GM04504 (cell line): Measurements from ENCODE around the gene FHIT.
"Not testable (repeated sequence)": the region's sequence is repeated elsewhere in the genome, so short reads cannot be mapped to it uniquely, and the experiment has no call there.

Experiments used
- DNase-seq: peaks from one replicate; pipeline ENCODE4 v3.0.0-alpha.2; 2012; ENCODE audit warnings: low read depth

Gene FHIT

DNA sequence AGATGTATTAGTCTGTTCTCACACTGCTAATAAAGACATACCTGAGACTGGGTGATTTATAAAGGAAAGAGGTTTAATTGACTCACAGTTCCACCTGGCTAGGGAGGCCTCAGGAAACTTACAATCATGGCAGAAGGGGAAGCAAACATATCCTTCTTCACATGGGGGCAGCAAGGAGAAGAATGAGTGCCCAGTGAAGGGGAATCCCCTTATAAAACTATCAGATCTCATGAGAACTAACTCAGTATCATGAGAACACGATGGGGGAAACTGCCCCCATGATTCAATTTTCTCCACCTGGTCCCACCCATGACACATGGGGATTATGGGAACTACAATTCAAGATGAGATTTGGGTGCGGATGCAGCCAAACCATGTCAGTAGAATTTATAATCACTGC is 1316.7 kb downstream of the FHIT start:
- DNase-seq: not testable (repeated sequence)

DNA sequence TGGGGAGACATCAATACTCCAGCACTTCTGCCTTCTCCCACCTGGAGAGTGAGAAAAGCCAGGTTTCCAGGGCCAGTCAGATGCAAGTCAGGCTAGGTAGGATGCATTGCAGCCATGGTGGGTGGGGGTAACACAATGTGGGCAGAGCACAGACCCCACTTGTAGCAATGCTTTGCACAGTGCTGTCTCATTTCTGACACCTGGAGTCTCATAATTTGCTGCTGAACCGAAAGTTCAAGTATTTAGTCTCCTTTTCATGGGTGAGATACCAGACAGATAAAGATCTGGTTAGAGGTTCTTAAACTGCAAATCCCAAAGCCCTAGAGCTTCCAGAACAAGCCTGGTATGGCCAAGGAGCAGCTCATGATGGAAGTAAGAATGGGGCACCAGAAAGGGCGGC is 1321.1 kb downstream of the FHIT start:
- no peak for DNase-seq

DNA sequence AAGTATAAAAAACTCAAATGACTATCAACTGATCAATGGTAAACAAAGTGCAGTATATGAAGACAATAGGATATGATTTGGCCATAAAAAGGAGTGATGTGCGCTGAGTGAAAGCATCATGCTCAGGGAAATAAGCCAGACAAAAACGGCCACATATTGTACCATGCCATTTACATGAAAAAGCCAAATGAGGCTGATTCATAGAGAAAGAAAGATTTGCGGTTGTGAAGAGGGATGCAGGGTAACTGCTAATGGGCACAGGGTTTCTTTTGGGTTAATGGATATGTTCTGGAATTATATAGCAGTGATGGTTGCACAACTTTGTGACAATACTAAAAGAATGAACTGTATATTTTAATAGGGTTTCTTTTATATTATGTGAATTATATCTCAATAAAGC is 1324.2 kb downstream of the FHIT start:
- no peak for DNase-seq

DNA sequence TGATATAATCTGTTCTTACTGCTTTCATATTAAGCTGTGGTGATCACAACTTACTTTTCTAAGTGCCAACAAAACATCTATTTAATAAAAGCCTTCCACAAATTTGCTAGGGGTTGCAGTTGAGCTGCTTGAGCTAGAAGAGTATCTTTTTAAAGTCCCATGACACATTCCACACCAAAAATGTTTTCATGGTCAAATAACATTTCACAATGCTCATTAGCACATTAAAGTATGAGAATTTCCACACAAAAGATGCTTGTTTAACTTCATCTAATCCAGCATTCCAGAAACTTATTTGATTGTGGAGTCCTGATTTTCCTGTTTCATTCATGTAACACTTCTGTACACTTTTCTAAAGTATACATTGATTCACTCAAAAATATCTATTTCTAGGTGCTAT is 1325.3 kb downstream of the FHIT start:
- DNase-seq: no peak

DNA sequence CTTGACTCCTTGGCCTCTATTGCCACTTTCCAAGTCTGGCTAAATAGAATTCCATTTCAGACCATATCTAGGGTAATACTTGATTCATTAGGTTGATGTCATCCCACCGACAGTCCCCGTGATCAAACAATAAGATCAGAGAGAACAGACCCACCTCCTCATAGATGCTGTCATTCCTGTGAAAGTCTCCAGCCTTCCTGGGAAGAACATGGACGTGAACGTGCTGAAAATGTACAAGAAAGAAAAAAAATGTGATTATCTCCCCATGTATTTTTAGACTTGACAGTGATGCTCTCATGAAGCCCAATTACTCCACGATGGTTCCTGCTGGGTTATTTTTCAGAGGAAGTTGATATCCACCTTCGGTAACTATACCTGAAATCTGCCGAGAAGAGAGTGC is 1329.1 kb downstream of the FHIT start:
- DNase-seq: no peak

DNA sequence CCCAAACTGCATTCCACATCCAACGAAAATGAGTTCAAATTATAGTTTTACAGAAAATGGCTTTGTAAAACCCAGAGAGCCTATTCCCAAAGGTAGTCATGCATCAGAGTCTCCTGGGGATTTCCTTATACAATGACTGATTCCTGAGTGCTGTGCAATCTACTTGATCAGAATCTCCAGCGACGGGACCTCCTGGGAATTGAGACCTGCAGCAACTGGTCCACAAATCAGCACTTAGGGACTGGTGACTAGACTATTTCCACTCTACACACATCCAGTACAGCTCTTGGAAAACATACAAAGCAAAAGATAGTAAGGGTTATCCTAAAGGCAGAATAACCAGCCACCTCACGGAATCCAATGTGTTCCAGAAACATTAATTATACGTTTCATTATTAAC is 1330.4 kb downstream of the FHIT start:
- no peak for DNase-seq

DNA sequence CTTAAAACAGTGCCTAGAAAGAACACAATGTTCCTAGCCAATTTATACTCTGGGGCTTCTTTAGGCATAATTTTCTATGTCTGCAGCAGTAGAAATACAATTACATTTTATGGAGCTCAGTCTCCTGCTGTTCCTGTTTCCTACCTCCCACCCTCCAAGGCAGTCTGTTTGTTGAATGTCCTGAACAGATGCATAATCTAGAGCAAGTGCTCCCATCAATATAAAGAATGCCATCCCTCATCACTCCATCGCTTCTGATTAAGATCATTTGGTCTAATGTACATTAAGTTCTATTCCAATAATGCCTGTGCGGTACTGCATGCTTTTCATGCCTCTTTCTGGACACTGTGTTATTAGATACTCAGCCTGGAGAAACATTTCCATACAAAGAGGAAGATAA is 1331.7 kb downstream of the FHIT start:
- DNase-seq: no peak

DNA sequence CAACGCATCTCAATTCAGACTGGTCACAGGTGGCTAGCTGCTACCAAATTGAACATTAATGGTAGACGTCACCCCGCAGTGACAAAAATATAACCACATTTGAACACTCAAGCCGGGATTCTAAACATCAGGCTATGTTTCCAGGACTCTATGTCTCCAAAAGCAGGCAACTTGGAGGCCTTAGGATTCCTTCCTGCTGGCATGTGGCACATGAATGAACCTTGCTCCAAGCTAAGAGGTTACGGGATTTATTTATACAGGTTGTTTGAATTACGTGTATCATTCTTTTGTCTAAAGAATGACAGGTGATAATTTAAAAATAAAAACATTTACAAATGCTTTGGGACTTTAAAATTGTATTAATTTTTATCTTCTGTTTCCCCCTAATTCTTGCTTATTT is 1337.0 kb downstream of the FHIT start:
- DNase-seq: no peak

DNA sequence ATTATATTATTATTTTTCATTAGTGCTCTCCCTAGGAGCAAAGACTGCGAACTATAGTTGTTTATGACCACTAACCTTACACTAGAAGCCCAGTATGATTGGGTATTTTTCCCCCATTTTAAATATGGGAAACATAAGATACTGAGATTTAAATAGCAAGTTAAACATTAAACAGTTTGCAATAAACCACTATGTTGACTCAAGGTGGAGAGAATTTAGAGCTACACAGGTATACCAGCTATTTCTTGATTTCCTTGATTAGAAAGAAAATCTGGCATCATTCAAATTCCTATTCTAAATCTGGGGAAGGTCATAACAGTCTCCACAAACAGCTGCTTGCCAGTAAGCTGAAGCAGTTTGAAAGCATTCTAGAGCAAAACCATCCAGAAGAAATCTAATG is 1337.6 kb downstream of the FHIT start:
- DNase-seq: no peak

DNA sequence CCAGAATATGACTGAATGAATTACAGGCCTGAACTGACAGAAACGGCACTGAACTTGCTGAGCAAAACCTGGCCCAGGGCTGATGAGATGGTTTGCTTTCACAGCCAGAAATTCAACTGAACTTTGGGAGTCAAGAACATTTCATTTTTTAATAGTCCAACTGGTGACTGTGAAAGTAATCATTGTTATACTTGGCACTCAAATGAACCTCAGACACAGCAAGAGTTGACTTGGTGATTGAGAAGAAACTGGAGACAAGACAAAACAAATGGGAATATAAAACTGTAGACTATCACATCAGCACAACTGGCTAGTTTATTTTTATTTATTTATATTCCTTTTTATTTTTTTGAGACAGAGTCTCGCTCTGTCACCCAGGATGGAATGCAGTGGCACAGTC is 1342.6 kb downstream of the FHIT start:
- DNase-seq: no peak

DNA sequence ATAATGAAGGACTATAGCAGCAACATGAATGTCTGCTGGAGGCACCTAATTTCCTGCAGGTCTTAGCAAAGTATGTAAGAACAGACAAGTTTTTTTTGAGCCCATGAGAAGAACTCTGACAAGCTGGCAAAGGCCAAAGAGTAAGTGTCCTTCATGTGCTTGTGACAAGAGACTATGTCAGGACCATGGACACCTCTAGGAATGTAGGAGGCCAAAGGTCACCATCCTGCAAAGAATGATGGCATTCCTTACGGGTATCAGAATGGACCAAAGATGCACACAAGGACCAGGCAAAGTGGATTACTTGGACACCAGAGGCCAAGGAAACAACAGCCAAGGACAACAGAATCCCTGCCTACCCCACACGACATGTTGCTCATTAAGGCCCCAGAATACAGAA is 1343.0 kb downstream of the FHIT start:
- no peak for DNase-seq

DNA sequence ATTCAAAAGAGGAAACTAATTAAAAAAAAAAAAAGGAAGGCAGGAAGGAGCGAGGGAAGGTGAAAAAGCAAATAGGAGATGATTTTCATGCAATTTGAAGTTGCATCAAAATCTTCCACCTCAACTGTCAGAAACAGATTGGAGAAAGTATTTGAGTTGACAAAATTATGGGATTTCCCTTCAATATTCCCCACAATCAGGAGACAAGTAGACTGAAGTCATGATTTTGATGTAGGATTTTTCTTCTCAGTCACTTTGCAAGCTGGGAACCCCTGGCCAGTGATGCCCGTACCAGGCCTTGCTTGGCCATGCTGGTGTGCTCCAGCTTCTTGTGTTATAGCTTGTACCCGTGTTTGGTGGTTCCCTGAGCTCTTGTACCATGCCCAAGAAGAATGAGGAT is 1347.0 kb downstream of the FHIT start:
- DNase-seq: no peak

DNA sequence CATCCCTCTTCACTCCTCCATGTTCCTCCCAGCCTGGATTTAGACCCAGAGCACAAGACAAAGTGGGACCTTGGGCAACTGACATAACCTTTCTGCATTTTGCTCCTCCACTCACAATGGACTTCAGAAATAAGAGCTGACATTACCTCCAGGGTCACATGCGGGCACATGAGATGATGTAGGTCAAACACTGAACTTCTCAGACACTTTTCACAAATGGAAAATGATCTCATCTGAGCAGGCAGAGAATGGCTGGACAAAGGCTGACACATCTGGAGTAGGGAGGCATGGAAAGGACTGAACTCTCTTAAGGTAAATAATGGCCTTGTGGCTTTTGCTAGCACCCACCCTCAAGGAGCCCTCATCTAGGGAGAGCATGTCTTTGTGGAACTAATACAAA is 1352.2 kb downstream of the FHIT start:
- no peak for DNase-seq

DNA sequence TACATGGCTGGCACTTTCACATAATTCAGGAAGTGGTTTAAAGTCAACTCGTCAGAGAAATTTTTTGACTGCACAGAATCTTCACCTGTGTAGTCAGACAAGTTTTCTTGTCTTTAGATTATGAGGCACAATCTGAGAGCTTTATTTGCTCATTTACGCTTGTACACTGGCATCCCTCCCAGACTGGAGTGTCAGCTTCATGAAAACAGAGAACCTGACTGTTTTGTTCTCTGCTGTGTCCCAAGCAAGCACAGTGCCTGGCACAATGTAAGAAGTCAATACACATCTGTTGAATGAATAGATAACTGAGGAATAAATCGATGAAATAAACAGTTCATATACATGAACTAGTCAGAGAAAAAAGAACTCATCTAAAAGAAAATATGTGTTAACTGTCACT is 1355.3 kb downstream of the FHIT start:
- DNase-seq: no peak

DNA sequence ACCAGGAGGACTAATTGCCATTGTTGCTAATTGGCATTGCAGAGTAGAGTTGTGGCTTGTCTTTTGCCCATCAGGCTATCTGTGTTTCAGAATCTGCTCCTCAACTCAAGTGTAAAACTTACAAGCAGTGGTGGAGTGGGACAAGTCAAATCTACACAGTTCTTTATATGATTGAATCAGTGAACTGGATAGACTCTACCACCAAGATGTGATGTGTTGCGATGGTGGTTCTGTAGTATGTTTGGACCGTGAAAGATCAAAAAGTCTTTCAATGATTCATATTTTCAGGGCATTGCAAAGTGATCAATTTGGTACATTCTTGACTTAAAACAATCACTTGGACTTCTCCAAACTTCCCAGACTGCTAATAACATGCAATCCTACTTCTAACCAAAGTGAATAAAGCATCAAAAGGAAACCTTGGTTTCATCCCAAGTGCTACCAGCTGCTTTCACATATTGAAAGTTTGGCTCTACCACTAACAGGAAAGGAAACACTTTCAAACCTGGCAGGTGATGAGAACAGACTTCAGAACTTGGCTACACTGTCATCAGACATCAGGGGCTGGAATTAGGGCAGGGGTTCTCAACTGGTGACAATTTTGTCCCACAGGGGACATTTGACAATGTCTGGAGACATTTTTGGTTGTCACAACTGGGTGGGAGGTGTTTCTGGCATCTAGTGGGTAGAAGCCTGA is 1356.7 kb downstream of the FHIT start:
- DNase-seq: no peak

DNA sequence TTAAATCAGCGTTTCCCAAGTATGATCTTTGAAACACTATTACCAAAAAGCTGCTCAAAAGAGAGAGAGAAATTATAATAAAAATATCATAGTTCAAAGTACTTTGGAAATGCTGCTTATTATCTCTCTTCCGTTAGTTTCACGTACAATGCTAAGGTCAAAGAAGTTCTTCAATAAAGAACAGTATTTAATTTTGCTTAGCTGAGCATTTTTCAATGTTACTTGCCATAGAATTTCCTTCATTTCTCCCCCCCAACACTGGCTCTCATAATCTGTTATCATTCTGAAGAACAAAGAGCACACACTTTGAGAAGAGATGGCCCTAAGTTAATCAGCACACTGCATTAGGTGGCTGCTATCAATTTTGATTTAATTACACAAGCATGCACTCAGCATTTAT is 1360.6 kb downstream of the FHIT start:
- no peak for DNase-seq

DNA sequence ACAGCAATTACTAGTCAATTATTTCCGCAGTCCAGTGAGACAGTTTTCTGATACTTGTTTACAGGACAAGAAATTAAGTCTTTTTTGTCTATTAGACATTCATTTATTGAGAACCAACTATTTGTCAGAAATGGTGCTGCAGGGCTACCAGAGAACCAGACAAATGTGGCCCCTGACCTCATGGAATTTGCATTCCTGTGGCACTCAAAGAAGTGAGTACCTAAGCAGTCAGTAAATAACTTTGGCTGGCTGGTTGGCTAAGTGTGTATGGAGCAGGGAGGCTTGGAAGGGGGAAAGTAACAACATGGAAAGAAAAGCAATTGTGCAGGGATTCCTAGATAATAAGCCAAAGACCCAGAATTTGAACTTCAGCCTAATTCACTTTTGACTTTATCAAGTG is 1364.5 kb downstream of the FHIT start:
- DNase-seq: no peak

DNA sequence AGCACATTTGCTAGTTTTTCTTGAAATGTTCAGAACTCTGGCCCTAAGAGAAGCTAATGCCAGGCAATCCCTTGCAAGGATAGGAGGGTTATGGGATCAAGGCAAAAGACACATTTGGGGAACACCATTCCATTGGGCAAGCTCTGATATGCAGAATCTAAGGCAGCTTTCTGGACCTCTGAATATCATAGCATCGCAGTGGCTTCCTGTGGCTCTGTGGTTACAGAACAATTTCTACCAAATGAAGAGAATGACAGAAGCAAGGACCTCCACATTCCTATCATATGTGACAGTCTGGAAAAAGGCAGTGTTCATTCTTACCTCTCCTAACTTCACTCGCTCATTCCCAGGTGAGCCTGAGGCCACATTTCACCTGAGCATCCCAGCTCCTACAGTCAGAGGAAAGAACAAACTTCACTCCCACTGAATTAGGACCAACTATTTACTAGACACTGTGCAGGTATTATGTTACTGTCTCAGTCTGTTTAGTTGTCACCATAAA is 1365.3 kb downstream of the FHIT start:
- no peak for DNase-seq

DNA sequence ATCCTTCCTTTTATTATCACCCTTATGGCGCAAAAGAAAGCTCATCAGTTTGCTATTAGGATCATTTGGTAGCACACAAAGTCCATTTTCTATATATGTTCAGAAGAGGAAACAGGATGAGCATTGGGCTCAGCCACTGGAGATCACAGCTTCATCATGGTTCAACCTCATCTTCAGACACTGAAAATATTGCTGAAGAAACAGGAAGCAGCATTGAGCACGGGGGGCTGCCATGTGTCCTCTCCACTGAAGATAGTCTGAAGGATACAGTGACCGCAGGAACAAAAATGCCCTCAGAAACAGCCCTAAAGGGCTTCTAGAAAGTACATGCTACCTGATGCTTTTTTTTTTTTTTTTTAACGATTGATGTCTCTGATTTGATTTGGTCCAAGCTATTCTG is 1366.2 kb downstream of the FHIT start:
- DNase-seq: no peak

DNA sequence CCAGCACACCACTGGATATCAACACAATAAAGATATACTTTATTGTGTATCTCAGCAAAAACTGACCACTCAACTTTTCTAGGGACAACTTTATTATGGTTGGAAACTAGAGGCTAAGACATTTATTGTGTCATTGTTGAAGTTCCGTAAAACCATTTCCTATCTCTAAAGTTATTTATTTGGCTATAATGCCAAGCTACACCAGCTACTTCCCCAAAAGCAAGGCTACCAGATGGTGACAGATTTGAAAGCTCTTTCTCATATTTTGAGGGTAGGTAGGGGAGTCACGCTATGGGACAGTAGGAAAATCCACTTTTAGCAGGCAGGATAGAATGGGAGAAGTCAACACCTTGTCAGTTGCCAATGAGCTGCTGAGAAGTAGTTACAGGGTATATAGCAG is 1366.8 kb downstream of the FHIT start:
- DNase-seq: no peak

DNA sequence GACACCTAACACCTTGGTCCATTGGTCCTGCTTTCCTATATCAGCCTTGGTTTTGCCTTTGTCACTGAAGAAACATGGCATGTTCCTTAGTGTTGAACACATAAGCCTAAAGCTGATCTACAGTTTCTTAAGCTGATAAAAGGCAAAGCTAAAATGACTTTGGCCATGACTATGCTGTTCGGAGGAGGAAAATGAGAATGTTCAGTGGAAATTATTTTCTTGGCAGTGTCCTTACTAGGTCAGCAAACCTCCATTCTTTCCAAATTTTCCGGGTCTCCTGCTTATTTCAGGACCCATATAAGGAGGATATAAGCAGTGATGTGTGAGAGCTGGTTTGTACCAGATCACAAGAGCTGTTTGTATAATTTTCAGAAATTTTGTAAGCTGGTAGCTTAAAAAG is 1368.5 kb downstream of the FHIT start:
- no peak for DNase-seq

DNA sequence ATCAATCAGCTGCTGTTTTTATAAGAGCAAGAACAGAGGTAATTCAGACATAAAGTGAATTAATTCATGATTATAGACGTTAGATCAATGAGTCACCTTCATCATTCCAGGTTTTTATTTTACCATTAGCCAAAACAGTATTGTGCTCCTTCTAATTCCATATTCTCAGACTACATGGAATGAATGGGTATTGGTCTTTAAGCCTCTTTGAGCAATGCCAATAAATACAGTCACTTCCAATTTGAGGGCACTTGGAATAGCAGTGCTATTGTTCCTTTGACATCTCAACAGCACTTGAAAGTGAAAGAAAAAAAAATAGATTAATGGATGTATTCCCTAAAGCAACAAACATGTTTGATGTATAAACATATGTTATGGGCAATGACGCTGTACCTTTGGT is 1370.5 kb downstream of the FHIT start:
- DNase-seq: no peak

DNA sequence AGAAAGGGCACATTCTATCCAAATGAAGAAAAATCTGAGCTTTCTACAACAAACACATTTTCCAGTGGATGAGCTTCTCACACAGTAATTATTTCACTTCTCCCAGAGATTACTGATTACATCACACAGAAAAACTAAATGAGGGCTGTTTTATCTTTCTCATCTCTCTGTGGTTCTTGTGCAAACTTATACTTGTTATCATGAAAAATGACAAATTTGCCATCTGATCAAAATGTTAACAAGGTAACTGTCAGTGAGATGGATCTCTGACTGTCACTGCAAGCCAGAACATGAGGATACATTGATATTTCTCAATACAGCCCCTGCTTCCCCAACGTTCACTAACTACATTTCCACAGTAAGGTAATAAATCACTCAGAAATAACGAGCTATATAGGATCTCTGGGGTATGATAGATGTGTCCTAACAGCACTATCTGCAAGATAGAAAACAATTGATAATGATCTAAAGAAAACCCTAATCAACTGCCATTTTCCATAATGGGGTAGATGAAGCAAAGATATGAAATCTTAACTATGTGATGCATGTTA is 1372.1 kb downstream of the FHIT start:
- DNase-seq: no peak

DNA sequence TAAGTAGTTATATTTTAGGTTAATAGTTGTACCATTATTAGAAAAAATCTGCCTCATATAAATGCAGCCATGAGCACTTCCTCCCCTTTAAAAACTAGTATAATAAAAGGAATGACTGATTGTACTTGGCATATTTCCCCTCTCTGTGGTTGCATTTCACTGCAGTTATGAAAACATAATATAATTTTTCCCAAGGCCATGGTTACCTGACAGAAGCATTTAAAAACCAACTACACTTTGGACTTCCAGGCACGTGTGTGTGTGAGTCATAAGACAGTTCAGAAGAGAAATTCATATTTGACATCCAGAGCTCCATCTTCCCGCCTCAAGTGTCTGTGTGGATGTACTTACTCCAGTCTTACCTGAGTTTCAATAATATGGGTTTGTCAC is 1373.2 kb downstream of the FHIT start:
- DNase-seq: no peak
